SU-DHL-6 (cell line): ENCODE results near the gene ZWILCH.

Experiments used
- EZH2phosphoT487 ChIP-seq: fragments of 200-600 bp; sonication (generic), shearing (Covaris generic); conservative IDR thresholded peaks from 2 replicates; pipeline ENCODE4 v1.6.1; 2018; ENCODE audit warnings: mild to moderate bottlenecking, antibody characterized with exemption, low read length, moderate library complexity, mixed read lengths
- TF ChIP-seq, protein P1 (sequence below): fragments of 200-600 bp; sonication (generic); IDR thresholded peaks from one replicate; pipeline ENCODE4 v1.5.1; 2017; ENCODE audit warnings: antibody characterized with exemption, mild to moderate bottlenecking, low read length, moderate library complexity; ENCODE audit not compliant: insufficient read depth, poor library complexity, severe bottlenecking

DNA sequence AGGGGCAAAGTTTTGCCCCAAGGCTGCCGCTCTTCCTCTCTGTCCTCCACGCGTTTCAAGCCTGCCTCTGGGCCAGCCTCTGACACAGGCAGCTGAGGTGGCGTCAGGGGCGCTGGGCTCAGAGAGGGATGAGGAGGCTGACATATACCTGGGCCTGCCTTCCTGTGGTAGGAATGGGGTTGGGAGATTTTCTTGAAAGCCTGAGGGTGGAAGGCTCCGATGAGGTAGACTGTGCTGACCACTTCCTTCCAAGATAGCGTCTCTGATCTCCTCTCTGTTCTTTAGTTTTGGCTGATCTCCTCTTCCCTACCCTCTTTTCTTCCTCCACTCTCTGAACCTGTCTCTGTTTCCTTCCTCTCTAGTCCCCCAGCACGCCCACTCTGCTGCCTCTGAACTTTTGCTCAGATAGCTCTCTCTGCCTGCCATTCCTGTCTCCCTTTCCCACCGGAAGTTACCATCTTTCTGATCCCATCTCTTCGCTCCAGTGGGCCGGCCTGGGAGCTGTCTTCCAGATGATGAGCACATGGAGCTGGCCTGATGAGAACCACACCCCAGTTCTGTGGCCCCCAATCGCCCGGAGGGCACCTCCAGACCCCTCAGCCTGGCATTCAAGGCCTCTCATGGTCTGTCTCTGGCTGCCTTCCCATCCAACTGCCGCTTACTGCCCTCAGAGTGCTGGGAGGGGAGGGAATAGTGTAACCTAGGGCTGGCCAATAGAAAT is 93.1 kb downstream of the ZWILCH start:
- TF ChIP-seq, protein P1, sequence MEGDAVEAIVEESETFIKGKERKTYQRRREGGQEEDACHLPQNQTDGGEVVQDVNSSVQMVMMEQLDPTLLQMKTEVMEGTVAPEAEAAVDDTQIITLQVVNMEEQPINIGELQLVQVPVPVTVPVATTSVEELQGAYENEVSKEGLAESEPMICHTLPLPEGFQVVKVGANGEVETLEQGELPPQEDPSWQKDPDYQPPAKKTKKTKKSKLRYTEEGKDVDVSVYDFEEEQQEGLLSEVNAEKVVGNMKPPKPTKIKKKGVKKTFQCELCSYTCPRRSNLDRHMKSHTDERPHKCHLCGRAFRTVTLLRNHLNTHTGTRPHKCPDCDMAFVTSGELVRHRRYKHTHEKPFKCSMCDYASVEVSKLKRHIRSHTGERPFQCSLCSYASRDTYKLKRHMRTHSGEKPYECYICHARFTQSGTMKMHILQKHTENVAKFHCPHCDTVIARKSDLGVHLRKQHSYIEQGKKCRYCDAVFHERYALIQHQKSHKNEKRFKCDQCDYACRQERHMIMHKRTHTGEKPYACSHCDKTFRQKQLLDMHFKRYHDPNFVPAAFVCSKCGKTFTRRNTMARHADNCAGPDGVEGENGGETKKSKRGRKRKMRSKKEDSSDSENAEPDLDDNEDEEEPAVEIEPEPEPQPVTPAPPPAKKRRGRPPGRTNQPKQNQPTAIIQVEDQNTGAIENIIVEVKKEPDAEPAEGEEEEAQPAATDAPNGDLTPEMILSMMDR: no peak
- no peak for TF ChIP-seq EZH2phosphoT487
